LNCAP (cell line): ENCODE data around the gene PDK2.

Experiments
- CTCF ChIP-seq: fragments of 450-650 bp; IDR thresholded peaks from 2 replicates; pipeline ENCODE4 v1.5.1; 2017; ENCODE audit warnings: mild to moderate bottlenecking

PDK2 gene

GRCh38 chr17:50137042-50137441 lies 41.9 kb downstream of the PDK2 start:
- no peak for TF ChIP-seq CTCF

GRCh38 chr17:50139185-50139783 lies 44.1 kb downstream of the PDK2 start:
- no peak for TF ChIP-seq CTCF

- peak; percentile 92 for TF ChIP-seq CTCF
These were observed 45.1 kb downstream of the PDK2 start for GRCh38 chr17:50139950-50140885.

- TF ChIP-seq CTCF: no peak
These were observed 46.0 kb downstream of the PDK2 start for GRCh38 chr17:50141026-50141744.

GRCh38 chr17:50141745-50142110 lies 46.6 kb downstream of the PDK2 start:
- no peak for TF ChIP-seq CTCF

- TF ChIP-seq CTCF: no peak
These were observed 48.5 kb downstream of the PDK2 start for GRCh38 chr17:50143461-50144176.

- TF ChIP-seq CTCF: no peak
These were observed 49.2 kb downstream of the PDK2 start for GRCh38 chr17:50144355-50144754.
